ENCODE results near the gene EGR1.

DNA sequence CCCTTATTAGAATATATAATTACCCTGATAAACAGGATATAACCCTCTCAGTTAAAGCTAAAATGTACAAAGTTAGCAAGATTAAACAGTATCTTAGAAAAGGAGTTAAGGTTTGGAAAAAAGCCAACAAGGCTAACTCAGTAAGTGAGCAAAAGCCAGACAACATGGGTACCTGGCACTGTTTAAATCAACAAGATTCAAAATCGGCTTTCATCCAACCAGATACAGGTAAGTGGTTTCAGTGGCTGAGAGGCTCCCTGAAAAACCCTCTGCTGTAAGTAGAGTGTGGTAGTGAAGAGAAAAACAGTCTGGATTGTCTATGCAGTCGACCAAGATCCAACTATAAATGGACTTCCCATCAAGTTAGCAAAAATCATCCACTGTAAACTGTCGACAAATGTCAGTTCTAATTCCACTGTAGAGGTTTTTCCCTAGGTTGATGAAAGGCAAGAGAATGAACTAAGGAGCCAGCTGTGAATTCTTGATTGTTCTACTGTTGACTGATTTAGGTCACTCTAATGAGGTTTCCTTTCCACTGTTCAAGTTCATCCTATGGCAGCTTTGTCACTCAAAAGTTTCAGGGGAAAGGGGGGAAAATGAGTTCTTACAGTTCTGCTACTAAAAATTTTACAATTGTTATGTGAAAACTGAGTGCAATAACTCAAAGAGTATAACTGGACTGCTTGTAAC is 50.4 kb downstream of the EGR1 start:
- TF ChIP-seq, protein P1, sequence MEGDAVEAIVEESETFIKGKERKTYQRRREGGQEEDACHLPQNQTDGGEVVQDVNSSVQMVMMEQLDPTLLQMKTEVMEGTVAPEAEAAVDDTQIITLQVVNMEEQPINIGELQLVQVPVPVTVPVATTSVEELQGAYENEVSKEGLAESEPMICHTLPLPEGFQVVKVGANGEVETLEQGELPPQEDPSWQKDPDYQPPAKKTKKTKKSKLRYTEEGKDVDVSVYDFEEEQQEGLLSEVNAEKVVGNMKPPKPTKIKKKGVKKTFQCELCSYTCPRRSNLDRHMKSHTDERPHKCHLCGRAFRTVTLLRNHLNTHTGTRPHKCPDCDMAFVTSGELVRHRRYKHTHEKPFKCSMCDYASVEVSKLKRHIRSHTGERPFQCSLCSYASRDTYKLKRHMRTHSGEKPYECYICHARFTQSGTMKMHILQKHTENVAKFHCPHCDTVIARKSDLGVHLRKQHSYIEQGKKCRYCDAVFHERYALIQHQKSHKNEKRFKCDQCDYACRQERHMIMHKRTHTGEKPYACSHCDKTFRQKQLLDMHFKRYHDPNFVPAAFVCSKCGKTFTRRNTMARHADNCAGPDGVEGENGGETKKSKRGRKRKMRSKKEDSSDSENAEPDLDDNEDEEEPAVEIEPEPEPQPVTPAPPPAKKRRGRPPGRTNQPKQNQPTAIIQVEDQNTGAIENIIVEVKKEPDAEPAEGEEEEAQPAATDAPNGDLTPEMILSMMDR (IDR thresholded peaks at IDR 0.05) = no peak
- no peak for TF ChIP-seq POLR2A (IDR thresholded peaks at IDR 0.05)
